GM23338 (cell line): ENCODE results near the gene EBI3. TPM values are rescaled to one million over a fixed set of nuclear protein-coding genes. Genes with fewer than 3 reads are reported as not detected.

Experiments used
- ATAC-seq: fragments of 200-7000 bp; cut with Tn5 transposase; 3 replicates; pipeline ENCODE4 v1.9.1; 2020
- DNase-seq: peaks from one replicate; pipeline ENCODE4 v3.0.0-alpha.2; 2015; ENCODE audit warnings: low spot score
- H2AFZ ChIP-seq: fragments of 200-600 bp; sonication (generic); 2 replicates; pipeline ENCODE4 v1.8.0; 2016; ENCODE audit warnings: antibody characterized with exemption, mild to moderate bottlenecking, moderate library complexity
- H3F3A ChIP-seq: fragments of 200-600 bp; sonication (generic); replicated peaks from 2 replicates; pipeline ENCODE4 v1.8.0; 2017; ENCODE audit warnings: antibody characterized with exemption, mixed run types, low read depth
- H3K27ac ChIP-seq: fragments of 200-600 bp; sonication (generic); 2 replicates; pipeline ENCODE4 v1.6.1; 2016; ENCODE audit warnings: low read depth
- H3K27me3 ChIP-seq: fragments of 200-600 bp; sonication (generic); 2 replicates; pipeline ENCODE4 v1.8.0; 2016; ENCODE audit warnings: mild to moderate bottlenecking, mixed run types, moderate library complexity; ENCODE audit not compliant: insufficient read depth
- H3K36me3 ChIP-seq: fragments of 200-600 bp; sonication (generic); 2 replicates; pipeline ENCODE4 v1.8.0; 2016; ENCODE audit warnings: mild to moderate bottlenecking; ENCODE audit not compliant: insufficient read depth
- H3K4me1 ChIP-seq: fragments of 200-600 bp; sonication (generic); 2 replicates; pipeline ENCODE4 v1.8.0; 2016; ENCODE audit warnings: mild to moderate bottlenecking, moderate library complexity; ENCODE audit not compliant: insufficient read depth
- H3K4me2 ChIP-seq: fragments of 200-600 bp; sonication (generic); 2 replicates; pipeline ENCODE4 v1.7.1; 2017; ENCODE audit warnings: mixed run types
- H3K4me3 ChIP-seq: fragments of 200-600 bp; sonication (generic); 2 replicates; pipeline ENCODE4 v1.6.1; 2016; ENCODE audit warnings: mixed run types
- H3K79me2 ChIP-seq: fragments of 200-600 bp; sonication (generic); replicated peaks from 2 replicates; pipeline ENCODE4 v1.8.0; 2017; ENCODE audit warnings: mild to moderate bottlenecking; ENCODE audit not compliant: insufficient read depth
- H3K9me2 ChIP-seq: fragments of 200-600 bp; sonication (generic); 2 replicates; pipeline ENCODE4 v1.8.0; 2017; ENCODE audit not compliant: insufficient read depth
- H4K20me1 ChIP-seq: fragments of 200-600 bp; sonication (generic); replicated peaks from 2 replicates; pipeline ENCODE4 v1.8.0; 2017; ENCODE audit warnings: mild to moderate bottlenecking; ENCODE audit not compliant: insufficient read depth
- H3K27ac Mint-ChIP-seq: 2 replicates; pipeline ENCODE4 v1.8.0; 2020; ENCODE audit warnings: inconsistent platforms, mild to moderate bottlenecking, moderate library complexity, mixed read lengths
- H3K27me3 Mint-ChIP-seq: 3 replicates; pipeline ENCODE4 v1.8.0; 2022; ENCODE audit warnings: low read depth, mild to moderate bottlenecking, moderate library complexity, mixed read lengths, inconsistent platforms; ENCODE audit not compliant: insufficient read depth, poor library complexity
- H3K36me3 Mint-ChIP-seq: 3 replicates; pipeline ENCODE4 v1.8.0; 2021; ENCODE audit warnings: low read depth, mild to moderate bottlenecking, inconsistent platforms, moderate library complexity, mixed read lengths
- H3K4me1 Mint-ChIP-seq: 3 replicates; pipeline ENCODE4 v1.8.0; 2020; ENCODE audit warnings: mild to moderate bottlenecking, inconsistent platforms, mixed read lengths
- H3K4me3 Mint-ChIP-seq: 3 replicates; pipeline ENCODE4 v1.8.0; 2021; ENCODE audit warnings: moderate library complexity, mild to moderate bottlenecking, inconsistent platforms, mixed read lengths
- H3K9me3 Mint-ChIP-seq: 3 replicates; pipeline ENCODE4 v1.8.0; 2020; ENCODE audit warnings: moderate library complexity, mild to moderate bottlenecking, inconsistent platforms, mixed read lengths
- CREB1 ChIP-seq: fragments of 250-450 bp; sonication (Bioruptor Pico); IDR thresholded peaks from 2 replicates; pipeline ENCODE4 v1.5.0; 2020; ENCODE audit warnings: low read depth, mild to moderate bottlenecking, moderate library complexity
- CTCF ChIP-seq, 2 experiments: fragments of 200-600 bp in 1 of 2; sonication (generic) in 1 of 2; conservative IDR thresholded peaks; 2 replicates each; pipeline versions ENCODE4 v1.5.1 to v1.6.1; 2016 to 2017; ENCODE audit warnings: antibody characterized with exemption in 2 of 2, low read depth in 2 of 2, mild to moderate bottlenecking in 2 of 2, moderate library complexity in 1 of 2
- EZH2 ChIP-seq: fragments of 200-600 bp; sonication (generic); IDR thresholded peaks from one replicate; pipeline ENCODE4 v1.8.0; 2017; ENCODE audit warnings: antibody characterized with exemption, mild to moderate bottlenecking, low read depth; ENCODE audit not compliant: unreplicated experiment
- JUNB ChIP-seq: IDR thresholded peaks from one replicate; pipeline ENCODE4 v1.6.1; 2016; ENCODE audit warnings: antibody characterized with exemption; ENCODE audit not compliant: unreplicated experiment
- NANOG ChIP-seq: IDR thresholded peaks from 2 replicates; pipeline ENCODE4 v1.6.1; 2016; ENCODE audit warnings: antibody characterized with exemption, borderline replicate concordance
- POLR2AphosphoS5 ChIP-seq: IDR thresholded peaks from 2 replicates; pipeline ENCODE4 v1.6.1; 2016; ENCODE audit warnings: antibody characterized with exemption, low read depth
- REST ChIP-seq: IDR thresholded peaks from one replicate; pipeline ENCODE4 v1.6.1; 2018; ENCODE audit warnings: antibody characterized with exemption; ENCODE audit not compliant: unreplicated experiment
- STAT1 ChIP-seq: IDR thresholded peaks from one replicate; pipeline ENCODE4 v1.6.1; 2016; ENCODE audit warnings: antibody characterized with exemption; ENCODE audit not compliant: unreplicated experiment
- ZNF114 ChIP-seq: fragments of 250-450 bp; sonication (Bioruptor Pico); IDR thresholded peaks from 2 replicates; pipeline ENCODE4 v1.5.0; 2020; ENCODE audit warnings: mild to moderate bottlenecking, moderate library complexity
- ZNF331 ChIP-seq: fragments of 250-450 bp; sonication (Bioruptor Pico); IDR thresholded peaks from 2 replicates; pipeline ENCODE4 v1.5.0; 2020; ENCODE audit warnings: low read depth, mild to moderate bottlenecking, moderate library complexity
- ZNF462 ChIP-seq: fragments of 250-450 bp; sonication (Bioruptor Pico); IDR thresholded peaks from 2 replicates; pipeline ENCODE4 v1.5.0; 2020; ENCODE audit warnings: mild to moderate bottlenecking, moderate library complexity
- polyA plus RNA-seq: library from polyadenylated mRNA; unstranded; fragments of >200 nt; fragmentation: Nextera tagmentation; extraction: Ambion mirVana; gene quantifications from 2 replicates; pipeline ENCODE4 v1.2.1, GENCODE V29; 2016
- total RNA-seq: library from RNA; depleted of rRNA; stranded (reverse); fragments of >200 nt; shearing (Covaris generic); gene quantifications from 2 replicates; pipeline ENCODE4 v1.2.3, GENCODE V29; 2014

Gene EBI3
- total and polyA plus RNA-seq, 2 experiments from 2014 or later, result 0.52 to 1.4 TPM

GRCh38 chr19:4258181-4258580 lies 28.9 kb downstream of the EBI3 start (continued):
- no peak for TF ChIP-seq JUNB

GRCh38 chr19:4260613-4261191 lies 31.4 kb downstream of the EBI3 start:
- DNase-seq (no peak), ATAC-seq (no peak)
- H3K9me2 ChIP-seq, result no peaks in the 10 kb centered on the region
- H3K36me3 ChIP-seq, result peaks cover 5% of the 10 kb centered on the region; the same call in 1 of the 2 replicates
- H3K4me3 Mint-ChIP-seq, result no peak overlapping the region
- H3K27ac Mint-ChIP-seq, result no peak overlapping the region
- no peak overlapping the region for H3K4me2 ChIP-seq
- H4K20me1 ChIP-seq, result no peaks in the 10 kb centered on the region
- no peaks in the 10 kb centered on the region for H3K79me2 ChIP-seq
- no peak overlapping the region for H2AFZ ChIP-seq
- TF ChIP-seq CTCF (conservative IDR thresholded peaks at IDR 0.05; ENCODE audit: low read depth in 2 of 2) (no peak), ZNF114 (CRISPR knock-in tag) (no peak), POLR2AphosphoS5 (no peak), STAT1 (no peak), ZNF462 (no peak), CREB1 (CRISPR knock-in tag) (no peak), REST (no peak), EZH2 (no peak), NANOG (no peak), ZNF331 (CRISPR knock-in tag) (no peak)
- no peaks in the 10 kb centered on the region for H3K4me1 ChIP-seq
- peaks cover 8% of the 10 kb centered on the region for H3K9me3 Mint-ChIP-seq
- H3K4me3 ChIP-seq, result no peak overlapping the region
- H3K36me3 Mint-ChIP-seq, result peaks cover 46% of the 10 kb centered on the region
- no peaks in the 10 kb centered on the region for H3K27me3 ChIP-seq
- H3K4me1 Mint-ChIP-seq, result no peaks in the 10 kb centered on the region
- H3K27ac ChIP-seq, result no peak overlapping the region
- no peaks in the 10 kb centered on the region for H3K27me3 Mint-ChIP-seq
- no peaks in the 10 kb centered on the region for H3F3A ChIP-seq
